ENCODE measurements around the gene RABGAP1. TPM values are rescaled to one million over a fixed set of nuclear protein-coding genes. Genes with fewer than 3 reads are reported as not detected.

RABGAP1 gene
- polyA plus RNA-seq, 1 donor from 2014 or later, result 67.8 TPM

DNA sequence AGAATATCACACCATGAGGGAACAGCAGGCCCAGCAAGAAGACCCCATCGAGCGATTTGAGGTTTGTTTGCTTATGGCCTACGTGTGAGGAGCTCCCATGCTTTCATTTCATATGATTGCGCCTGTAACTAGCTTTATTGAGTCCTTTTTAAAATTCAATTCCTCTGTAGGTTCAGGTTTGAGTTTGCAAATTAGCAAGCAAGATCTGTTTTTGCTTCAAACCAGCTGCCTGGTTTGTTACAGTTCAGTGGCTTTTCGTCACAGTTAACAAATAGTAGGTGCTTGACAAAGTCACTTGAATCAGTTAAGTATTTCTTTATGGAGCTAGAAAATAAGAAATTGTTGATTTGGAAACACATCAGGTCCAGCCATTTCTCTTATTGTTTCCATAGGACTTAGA lies 149.0 kb downstream of the RABGAP1 start:
- Histone ChIP-seq H3F3A (ENCODE audit: insufficient read depth, low read length, poor library complexity, severe bottlenecking) (no peaks in the 10 kb centered on the region), H3K27ac (ENCODE audit: low read length) (no peak overlapping the region), H3K9me3 (ENCODE audit: low read length) (no peaks in the 10 kb centered on the region), H3K9ac (ENCODE audit: low read length) (no peak overlapping the region), H2AFZ (ENCODE audit: low read depth, low read length) (no peak overlapping the region), H4K20me1 (ENCODE audit: insufficient read depth) (no peaks in the 10 kb centered on the region), H3K4me2 (ENCODE audit: low read length) (no peak overlapping the region), H3K79me2 (replicated peaks; ENCODE audit: insufficient read depth, low read length) (no peaks in the 10 kb centered on the region), H3K36me3 (ENCODE audit: insufficient read depth, low read length) (peaks cover 8% of the 10 kb centered on the region), H3K27me3 (ENCODE audit: insufficient read depth, low read depth, low read length) (no peaks in the 10 kb centered on the region), H3K4me3 (ENCODE audit: low read length) (no peak overlapping the region), H3K9me2 (ENCODE audit: insufficient read depth, low read length) (no peaks in the 10 kb centered on the region)
- no peak for TF ChIP-seq POLR2AphosphoS5 (IDR thresholded peaks at IDR 0.05)

DNA sequence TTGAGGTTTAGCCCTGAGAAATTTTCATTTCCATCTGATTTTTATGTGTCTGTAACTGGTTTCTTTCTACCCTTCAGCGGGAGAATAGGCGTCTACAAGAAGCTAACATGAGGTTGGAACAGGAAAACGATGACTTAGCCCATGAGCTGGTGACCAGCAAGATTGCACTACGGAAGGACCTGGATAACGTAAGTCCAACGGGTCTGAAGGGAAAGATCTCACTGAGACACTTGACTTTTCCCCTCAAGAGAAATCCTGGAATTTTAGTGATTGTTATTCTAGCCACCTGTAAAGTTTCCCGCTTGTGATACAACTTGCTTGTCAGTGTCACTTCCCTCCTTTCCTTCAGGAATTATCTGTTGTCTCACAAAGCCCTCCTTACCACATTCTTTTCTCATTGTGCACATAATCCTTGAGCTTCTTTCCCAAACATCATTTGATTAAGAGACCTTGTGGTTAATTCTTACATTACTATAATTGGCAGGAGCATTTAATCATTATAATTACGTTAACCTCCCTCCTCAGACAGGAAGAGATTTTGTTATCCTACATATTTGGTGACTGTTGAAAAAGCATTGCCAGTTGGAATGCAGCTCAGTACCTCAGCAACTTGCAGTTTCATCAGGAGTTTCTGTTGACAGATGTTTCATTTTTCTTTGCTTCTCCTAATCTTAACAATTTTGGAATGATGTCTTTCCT lies 149.5 kb downstream of the RABGAP1 start:
- H3K36me3 ChIP-seq (ENCODE audit: insufficient read depth, low read length), result peaks cover 8% of the 10 kb centered on the region
- no peak for TF ChIP-seq EP300 (conservative IDR thresholded peaks at IDR 0.05; ENCODE audit: poor library complexity, severe bottlenecking)
- no peaks in the 10 kb centered on the region for H3K79me2 ChIP-seq (replicated peaks; ENCODE audit: insufficient read depth, low read length)
- H3K9me2 ChIP-seq (ENCODE audit: insufficient read depth, low read length), result no peaks in the 10 kb centered on the region
- no peak overlapping the region for H3K9ac ChIP-seq (ENCODE audit: low read length)
- no peaks in the 10 kb centered on the region for H3K9me3 ChIP-seq (ENCODE audit: low read length)
- H3F3A ChIP-seq (ENCODE audit: insufficient read depth, low read length, poor library complexity, severe bottlenecking), result no peaks in the 10 kb centered on the region
- no peaks in the 10 kb centered on the region for H3K27me3 ChIP-seq (ENCODE audit: insufficient read depth, low read depth, low read length)
- no peak overlapping the region for H3K4me3 ChIP-seq (ENCODE audit: low read length)
- H2AFZ ChIP-seq (ENCODE audit: low read depth, low read length), result no peak overlapping the region
- H3K27ac ChIP-seq (ENCODE audit: low read length), result no peak overlapping the region
- H4K20me1 ChIP-seq (ENCODE audit: insufficient read depth), result no peaks in the 10 kb centered on the region
- no peak overlapping the region for H3K4me2 ChIP-seq (ENCODE audit: low read length)

DNA sequence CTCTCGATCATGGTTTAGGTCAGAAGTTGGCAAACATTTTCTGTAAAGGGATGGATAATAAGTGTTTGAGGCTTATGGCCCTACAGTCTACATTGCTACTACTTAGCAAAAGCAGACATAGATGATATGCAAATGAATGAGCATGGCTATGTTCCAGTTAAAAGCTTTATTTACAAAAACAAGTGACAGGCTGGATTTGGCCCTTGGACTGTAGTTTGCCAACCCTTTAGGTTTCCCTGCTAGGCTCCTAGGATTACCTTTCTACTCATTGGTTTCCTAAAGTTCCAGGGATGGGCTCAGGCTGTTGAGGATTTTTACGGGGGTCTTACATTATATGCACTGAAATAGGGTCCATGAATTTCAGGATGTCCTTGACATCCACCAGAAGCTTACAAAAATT lies 150.1 kb downstream of the RABGAP1 start:
- Histone ChIP-seq H4K20me1 (ENCODE audit: insufficient read depth) (no peaks in the 10 kb centered on the region), H3K4me3 (ENCODE audit: low read length) (no peak overlapping the region), H2AFZ (ENCODE audit: low read depth, low read length) (no peak overlapping the region), H3K9ac (ENCODE audit: low read length) (no peak overlapping the region), H3K27ac (ENCODE audit: low read length) (no peak overlapping the region), H3K9me3 (ENCODE audit: low read length) (no peaks in the 10 kb centered on the region), H3F3A (ENCODE audit: insufficient read depth, low read length, poor library complexity, severe bottlenecking) (no peaks in the 10 kb centered on the region), H3K4me2 (ENCODE audit: low read length) (no peak overlapping the region), H3K79me2 (replicated peaks; ENCODE audit: insufficient read depth, low read length) (no peaks in the 10 kb centered on the region), H3K27me3 (ENCODE audit: insufficient read depth, low read depth, low read length) (no peaks in the 10 kb centered on the region), H3K36me3 (ENCODE audit: insufficient read depth, low read length) (peaks cover 8% of the 10 kb centered on the region), H3K9me2 (ENCODE audit: insufficient read depth, low read length) (no peaks in the 10 kb centered on the region)
- no peak for TF ChIP-seq SMC3 (conservative IDR thresholded peaks at IDR 0.05; ENCODE audit: poor library complexity)
- no peak for TF ChIP-seq RAD21 (conservative IDR thresholded peaks at IDR 0.05)
- TF ChIP-seq MXI1 (conservative IDR thresholded peaks at IDR 0.05; ENCODE audit: poor library complexity, severe bottlenecking), result no peak
- TF ChIP-seq EZH2 (IDR thresholded peaks at IDR 0.05; ENCODE audit: borderline replicate concordance, insufficient read depth, low read length, poor library complexity, severe bottlenecking), result no peak
- TF ChIP-seq POLR2AphosphoS5 (IDR thresholded peaks at IDR 0.05), result no peak
- TF ChIP-seq TAF1 (IDR thresholded peaks at IDR 0.05; ENCODE audit: low read depth), result no peak

DNA sequence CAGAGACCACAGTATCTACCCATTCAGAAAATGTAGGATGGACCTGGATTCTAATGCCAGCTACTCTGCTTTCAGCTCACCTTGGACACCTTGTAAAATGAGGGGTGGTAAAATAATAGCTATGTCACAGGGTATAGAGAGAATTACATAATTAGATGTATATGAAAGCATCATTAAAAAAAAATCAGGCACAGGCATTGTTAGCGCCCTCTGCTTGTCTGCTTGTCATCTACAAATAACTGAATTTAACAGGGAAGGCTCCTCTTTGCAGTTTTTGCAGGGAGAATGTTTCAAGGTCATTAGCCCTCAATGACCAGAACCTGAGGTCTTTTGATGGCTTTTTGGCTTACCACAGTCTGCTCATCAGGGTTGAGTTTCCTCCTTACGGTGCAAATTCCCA lies 150.6 kb downstream of the RABGAP1 start:
- Histone ChIP-seq H3K4me3 (ENCODE audit: low read length) (no peak overlapping the region), H3K9me3 (ENCODE audit: low read length) (no peaks in the 10 kb centered on the region)

More for the DNA sequence above, 150.6 kb downstream of the RABGAP1 start:
- Histone ChIP-seq H3K9ac (ENCODE audit: low read length) (no peak overlapping the region), H3K27me3 (ENCODE audit: insufficient read depth, low read depth, low read length) (no peaks in the 10 kb centered on the region), H3K36me3 (ENCODE audit: insufficient read depth, low read length) (peaks cover 8% of the 10 kb centered on the region), H2AFZ (ENCODE audit: low read depth, low read length) (no peak overlapping the region), H3K4me2 (ENCODE audit: low read length) (no peak overlapping the region), H3K27ac (ENCODE audit: low read length) (no peak overlapping the region), H3K79me2 (replicated peaks; ENCODE audit: insufficient read depth, low read length) (no peaks in the 10 kb centered on the region), H3K9me2 (ENCODE audit: insufficient read depth, low read length) (no peaks in the 10 kb centered on the region), H3F3A (ENCODE audit: insufficient read depth, low read length, poor library complexity, severe bottlenecking) (no peaks in the 10 kb centered on the region), H4K20me1 (ENCODE audit: insufficient read depth) (no peaks in the 10 kb centered on the region)
- TF ChIP-seq RAD21 (conservative IDR thresholded peaks at IDR 0.05) (no peak), TAF1 (IDR thresholded peaks at IDR 0.05; ENCODE audit: low read depth) (no peak), EP300 (conservative IDR thresholded peaks at IDR 0.05; ENCODE audit: poor library complexity, severe bottlenecking) (no peak), EZH2 (IDR thresholded peaks at IDR 0.05; ENCODE audit: borderline replicate concordance, insufficient read depth, low read length, poor library complexity, severe bottlenecking) (no peak), SMC3 (conservative IDR thresholded peaks at IDR 0.05; ENCODE audit: poor library complexity) (no peak), MXI1 (conservative IDR thresholded peaks at IDR 0.05; ENCODE audit: poor library complexity, severe bottlenecking) (no peak), POLR2AphosphoS5 (IDR thresholded peaks at IDR 0.05) (no peak)
- TF ChIP-seq, protein P1, sequence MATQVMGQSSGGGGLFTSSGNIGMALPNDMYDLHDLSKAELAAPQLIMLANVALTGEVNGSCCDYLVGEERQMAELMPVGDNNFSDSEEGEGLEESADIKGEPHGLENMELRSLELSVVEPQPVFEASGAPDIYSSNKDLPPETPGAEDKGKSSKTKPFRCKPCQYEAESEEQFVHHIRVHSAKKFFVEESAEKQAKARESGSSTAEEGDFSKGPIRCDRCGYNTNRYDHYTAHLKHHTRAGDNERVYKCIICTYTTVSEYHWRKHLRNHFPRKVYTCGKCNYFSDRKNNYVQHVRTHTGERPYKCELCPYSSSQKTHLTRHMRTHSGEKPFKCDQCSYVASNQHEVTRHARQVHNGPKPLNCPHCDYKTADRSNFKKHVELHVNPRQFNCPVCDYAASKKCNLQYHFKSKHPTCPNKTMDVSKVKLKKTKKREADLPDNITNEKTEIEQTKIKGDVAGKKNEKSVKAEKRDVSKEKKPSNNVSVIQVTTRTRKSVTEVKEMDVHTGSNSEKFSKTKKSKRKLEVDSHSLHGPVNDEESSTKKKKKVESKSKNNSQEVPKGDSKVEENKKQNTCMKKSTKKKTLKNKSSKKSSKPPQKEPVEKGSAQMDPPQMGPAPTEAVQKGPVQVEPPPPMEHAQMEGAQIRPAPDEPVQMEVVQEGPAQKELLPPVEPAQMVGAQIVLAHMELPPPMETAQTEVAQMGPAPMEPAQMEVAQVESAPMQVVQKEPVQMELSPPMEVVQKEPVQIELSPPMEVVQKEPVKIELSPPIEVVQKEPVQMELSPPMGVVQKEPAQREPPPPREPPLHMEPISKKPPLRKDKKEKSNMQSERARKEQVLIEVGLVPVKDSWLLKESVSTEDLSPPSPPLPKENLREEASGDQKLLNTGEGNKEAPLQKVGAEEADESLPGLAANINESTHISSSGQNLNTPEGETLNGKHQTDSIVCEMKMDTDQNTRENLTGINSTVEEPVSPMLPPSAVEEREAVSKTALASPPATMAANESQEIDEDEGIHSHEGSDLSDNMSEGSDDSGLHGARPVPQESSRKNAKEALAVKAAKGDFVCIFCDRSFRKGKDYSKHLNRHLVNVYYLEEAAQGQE (IDR thresholded peaks at IDR 0.05; ENCODE audit: borderline replicate concordance), result no peak
- TF ChIP-seq, protein P2, sequence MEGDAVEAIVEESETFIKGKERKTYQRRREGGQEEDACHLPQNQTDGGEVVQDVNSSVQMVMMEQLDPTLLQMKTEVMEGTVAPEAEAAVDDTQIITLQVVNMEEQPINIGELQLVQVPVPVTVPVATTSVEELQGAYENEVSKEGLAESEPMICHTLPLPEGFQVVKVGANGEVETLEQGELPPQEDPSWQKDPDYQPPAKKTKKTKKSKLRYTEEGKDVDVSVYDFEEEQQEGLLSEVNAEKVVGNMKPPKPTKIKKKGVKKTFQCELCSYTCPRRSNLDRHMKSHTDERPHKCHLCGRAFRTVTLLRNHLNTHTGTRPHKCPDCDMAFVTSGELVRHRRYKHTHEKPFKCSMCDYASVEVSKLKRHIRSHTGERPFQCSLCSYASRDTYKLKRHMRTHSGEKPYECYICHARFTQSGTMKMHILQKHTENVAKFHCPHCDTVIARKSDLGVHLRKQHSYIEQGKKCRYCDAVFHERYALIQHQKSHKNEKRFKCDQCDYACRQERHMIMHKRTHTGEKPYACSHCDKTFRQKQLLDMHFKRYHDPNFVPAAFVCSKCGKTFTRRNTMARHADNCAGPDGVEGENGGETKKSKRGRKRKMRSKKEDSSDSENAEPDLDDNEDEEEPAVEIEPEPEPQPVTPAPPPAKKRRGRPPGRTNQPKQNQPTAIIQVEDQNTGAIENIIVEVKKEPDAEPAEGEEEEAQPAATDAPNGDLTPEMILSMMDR (IDR thresholded peaks at IDR 0.05; ENCODE audit: poor library complexity, severe bottlenecking), result no peak

All from neural cell (in vitro differentiated cells).